IPS-NIHi11 (cell line): ENCODE results near the gene CTNNA3.

Experiments used
- DNase-seq: peaks from one replicate; pipeline ENCODE4 v3.0.0; 2012; ENCODE audit warnings: mixed read lengths, low spot score

Gene CTNNA3

GRCh38 chr10:66214721-66215404 lies 1481.1 kb downstream of the CTNNA3 start:
- DNase-seq: peak; percentile 12

GRCh38 chr10:66209025-66209424 lies 1487.0 kb downstream of the CTNNA3 start:
- DNase-seq: no peak

GRCh38 chr10:66204838-66205237 lies 1491.2 kb downstream of the CTNNA3 start:
- DNase-seq: no peak

- no peak for DNase-seq
Observed at GRCh38 chr10:66202101-66202500, 1493.9 kb downstream of the CTNNA3 start.

GRCh38 chr10:66192162-66192831 lies 1503.7 kb downstream of the CTNNA3 start:
- DNase-seq: no peak

GRCh38 chr10:66190413-66190812 lies 1505.6 kb downstream of the CTNNA3 start:
- no peak for DNase-seq

- no peak for DNase-seq
Observed at GRCh38 chr10:66189271-66189670, 1506.7 kb downstream of the CTNNA3 start.

- DNase-seq: no peak
Observed at GRCh38 chr10:66187053-66187733, 1508.8 kb downstream of the CTNNA3 start.

GRCh38 chr10:66183028-66183427 lies 1513.0 kb downstream of the CTNNA3 start:
- no peak for DNase-seq

- DNase-seq: peak; percentile 66
Observed at GRCh38 chr10:66180581-66181318, 1515.2 kb downstream of the CTNNA3 start.

GRCh38 chr10:66180021-66180420 lies 1516.0 kb downstream of the CTNNA3 start:
- DNase-seq: no peak

- DNase-seq: no peak
Observed at GRCh38 chr10:66176772-66177171, 1519.2 kb downstream of the CTNNA3 start.

- DNase-seq: peak; percentile 14
Observed at GRCh38 chr10:66167816-66168215, 1528.2 kb downstream of the CTNNA3 start.

- no peak for DNase-seq
Observed at GRCh38 chr10:66162560-66163143, 1533.3 kb downstream of the CTNNA3 start.

- no peak for DNase-seq
Observed at GRCh38 chr10:66151346-66151745, 1544.6 kb downstream of the CTNNA3 start.

- no peak for DNase-seq
Observed at GRCh38 chr10:66148312-66148711, 1547.7 kb downstream of the CTNNA3 start.

GRCh38 chr10:66144016-66144415 lies 1552.0 kb downstream of the CTNNA3 start:
- no peak for DNase-seq

GRCh38 chr10:66102756-66103155 lies 1593.2 kb downstream of the CTNNA3 start:
- DNase-seq: no peak

- no peak for DNase-seq
Observed at GRCh38 chr10:66098595-66099480, 1597.2 kb downstream of the CTNNA3 start.

GRCh38 chr10:66095610-66096009 lies 1600.4 kb downstream of the CTNNA3 start:
- no peak for DNase-seq

GRCh38 chr10:66085906-66086305 lies 1610.1 kb downstream of the CTNNA3 start:
- DNase-seq: no peak
